OCI-LY1 (cell line): ENCODE results near the gene ADA.

ENCODE experiments used
- H2AFZ ChIP-seq: fragments of 200-600 bp; sonication (generic), shearing (Covaris generic); 2 replicates; pipeline ENCODE4 v1.6.0; 2014; ENCODE audit warnings: antibody characterized with exemption, mild to moderate bottlenecking, low read length
- H3F3A ChIP-seq: fragments of 200-600 bp; sonication (generic), shearing (Covaris generic); 2 replicates; pipeline ENCODE4 v1.6.0; 2014; ENCODE audit warnings: mild to moderate bottlenecking, antibody characterized with exemption, low read length, moderate library complexity; ENCODE audit not compliant: insufficient read depth
- H3K27ac ChIP-seq: fragments of 200-600 bp; sonication (generic); 2 replicates; pipeline ENCODE4 v1.5.1; 2014; ENCODE audit warnings: low read length, mixed run types, mild to moderate bottlenecking, low read depth; ENCODE audit not compliant: poor library complexity, severe bottlenecking
- H3K27me3 ChIP-seq: fragments of 200-600 bp; sonication (generic); 2 replicates; pipeline ENCODE4 v1.6.0; 2014; ENCODE audit warnings: antibody characterized with exemption, mild to moderate bottlenecking, low read length, moderate library complexity; ENCODE audit not compliant: insufficient read depth
- H3K36me3 ChIP-seq: fragments of 200-600 bp; sonication (generic); 2 replicates; pipeline ENCODE4 v1.6.1; 2014; ENCODE audit warnings: mild to moderate bottlenecking, antibody characterized with exemption, low read length, moderate library complexity, mixed read lengths; ENCODE audit not compliant: insufficient read depth
- H3K4me1 ChIP-seq: fragments of 200-600 bp; sonication (generic); 2 replicates; pipeline ENCODE4 v1.5.1; 2014; ENCODE audit warnings: mild to moderate bottlenecking, low read length, moderate library complexity; ENCODE audit not compliant: insufficient read depth, severe bottlenecking
- H3K4me2 ChIP-seq: fragments of 200-600 bp; sonication (generic), shearing (Covaris generic); 2 replicates; pipeline ENCODE4 v1.6.1; 2014; ENCODE audit warnings: low read length
- H3K4me3 ChIP-seq: fragments of 200-600 bp; sonication (generic); 2 replicates; pipeline ENCODE4 v1.5.1; 2014; ENCODE audit warnings: low read length, low read depth, mild to moderate bottlenecking, mixed read lengths; ENCODE audit not compliant: poor library complexity, severe bottlenecking
- H3K79me2 ChIP-seq: fragments of 200-600 bp; shearing (Covaris generic); 2 replicates; pipeline ENCODE4 v1.6.1; 2016; ENCODE audit warnings: mixed run types, low read length, mixed read lengths; ENCODE audit not compliant: insufficient read depth
- H3K9ac ChIP-seq: fragments of 200-600 bp; sonication (generic), shearing (Covaris generic); 2 replicates; pipeline ENCODE4 v1.6.1; 2014; ENCODE audit warnings: mild to moderate bottlenecking, low read length, mixed read lengths
- H3K9me2 ChIP-seq: fragments of 200-600 bp; sonication (generic), shearing (Covaris generic); 2 replicates; pipeline ENCODE4 v1.6.1; 2014; ENCODE audit warnings: low read depth, mild to moderate bottlenecking, low read length, mixed read lengths
- H3K9me3 ChIP-seq: fragments of 200-600 bp; shearing (Covaris generic); 2 replicates; pipeline ENCODE4 v1.6.1; 2014; ENCODE audit warnings: low read length, mixed read lengths
- H4K20me1 ChIP-seq: fragments of 200-600 bp; sonication (generic), shearing (Covaris generic); 2 replicates; pipeline ENCODE4 v1.6.0; 2016; ENCODE audit warnings: mild to moderate bottlenecking, low read length; ENCODE audit not compliant: insufficient read depth
- EZH2 ChIP-seq: fragments of 200-600 bp; sonication (generic), shearing (Covaris generic); IDR thresholded peaks from 2 replicates; pipeline ENCODE4 v1.8.0; 2017; ENCODE audit warnings: borderline replicate concordance, mixed run types, mild to moderate bottlenecking, antibody characterized with exemption, low read length, moderate library complexity, mixed read lengths
- TF ChIP-seq, protein P1 (sequence below): fragments of 200-600 bp; sonication (generic), shearing (Covaris generic); IDR thresholded peaks from 2 replicates; pipeline ENCODE4 v1.5.1; 2017; ENCODE audit warnings: mild to moderate bottlenecking, antibody characterized with exemption, low read length, moderate library complexity, mixed read lengths

Gene ADA

DNA sequence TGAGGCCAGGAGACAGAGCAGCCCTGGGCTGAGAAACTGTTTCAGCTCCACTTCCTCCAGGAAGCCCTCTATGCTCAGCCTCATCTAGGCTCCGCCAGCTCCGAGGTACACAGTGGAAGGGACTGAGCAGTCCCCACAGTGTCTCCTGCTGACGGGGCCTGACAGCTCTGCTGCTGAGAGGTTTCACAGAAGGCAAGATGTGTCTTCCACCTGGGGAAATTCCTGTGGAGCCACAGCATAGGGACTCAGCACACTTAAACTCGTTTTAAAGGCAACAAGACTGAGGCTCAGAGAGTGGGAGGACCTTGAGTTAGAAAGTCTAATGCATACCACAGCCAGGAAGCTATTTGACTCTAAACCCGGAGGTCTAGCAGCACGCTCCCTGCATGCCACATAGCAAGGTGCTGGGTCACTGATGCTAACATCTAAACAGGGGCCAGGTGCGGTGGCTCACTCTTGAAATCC, 6.8 kb downstream of the ADA start:
- peak overlapping the region; percentile 95 for H3K27ac ChIP-seq
- no peaks in the 10 kb centered on the region for H3F3A ChIP-seq
- H3K4me3 ChIP-seq: no peak overlapping the region
- H3K9me2 ChIP-seq: no peaks in the 10 kb centered on the region
- H3K4me1 ChIP-seq: peaks cover 86% of the 10 kb centered on the region
- H3K79me2 ChIP-seq: no peaks in the 10 kb centered on the region
- H3K4me2 ChIP-seq: peak overlapping the region; percentile 51
- H3K36me3 ChIP-seq: peaks cover 8% of the 10 kb centered on the region
- H3K9me3 ChIP-seq: no peaks in the 10 kb centered on the region
- no peaks in the 10 kb centered on the region for H4K20me1 ChIP-seq
- H3K9ac ChIP-seq: peak overlapping the region; percentile 56; the same call in 1 of the 2 replicates
- no peak overlapping the region for H2AFZ ChIP-seq
- TF ChIP-seq, protein P1, sequence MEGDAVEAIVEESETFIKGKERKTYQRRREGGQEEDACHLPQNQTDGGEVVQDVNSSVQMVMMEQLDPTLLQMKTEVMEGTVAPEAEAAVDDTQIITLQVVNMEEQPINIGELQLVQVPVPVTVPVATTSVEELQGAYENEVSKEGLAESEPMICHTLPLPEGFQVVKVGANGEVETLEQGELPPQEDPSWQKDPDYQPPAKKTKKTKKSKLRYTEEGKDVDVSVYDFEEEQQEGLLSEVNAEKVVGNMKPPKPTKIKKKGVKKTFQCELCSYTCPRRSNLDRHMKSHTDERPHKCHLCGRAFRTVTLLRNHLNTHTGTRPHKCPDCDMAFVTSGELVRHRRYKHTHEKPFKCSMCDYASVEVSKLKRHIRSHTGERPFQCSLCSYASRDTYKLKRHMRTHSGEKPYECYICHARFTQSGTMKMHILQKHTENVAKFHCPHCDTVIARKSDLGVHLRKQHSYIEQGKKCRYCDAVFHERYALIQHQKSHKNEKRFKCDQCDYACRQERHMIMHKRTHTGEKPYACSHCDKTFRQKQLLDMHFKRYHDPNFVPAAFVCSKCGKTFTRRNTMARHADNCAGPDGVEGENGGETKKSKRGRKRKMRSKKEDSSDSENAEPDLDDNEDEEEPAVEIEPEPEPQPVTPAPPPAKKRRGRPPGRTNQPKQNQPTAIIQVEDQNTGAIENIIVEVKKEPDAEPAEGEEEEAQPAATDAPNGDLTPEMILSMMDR: no peak
- no peak for TF ChIP-seq EZH2
- H3K27me3 ChIP-seq: no peaks in the 10 kb centered on the region

DNA sequence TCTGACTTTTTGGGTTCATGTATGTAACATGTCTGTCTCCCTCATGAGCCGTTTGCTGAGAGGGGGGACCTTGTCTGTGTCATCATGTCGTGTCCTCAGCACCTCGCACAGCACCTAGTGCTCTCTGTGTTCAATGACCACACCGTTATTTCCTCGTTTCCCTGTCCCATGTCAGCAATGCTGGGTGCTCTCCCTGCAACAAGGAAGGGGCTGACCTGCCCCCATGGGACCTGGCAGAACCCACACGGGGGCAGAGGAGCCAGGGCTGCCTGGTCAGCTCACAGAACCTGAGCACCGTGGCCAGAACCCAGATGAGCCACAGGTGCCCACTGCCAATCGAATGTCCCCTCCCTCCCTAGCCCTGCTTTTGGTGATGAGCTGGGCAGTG, 7.3 kb downstream of the ADA start:
- H3K36me3 ChIP-seq: peaks cover 8% of the 10 kb centered on the region
- no peaks in the 10 kb centered on the region for H4K20me1 ChIP-seq
- no peaks in the 10 kb centered on the region for H3K9me2 ChIP-seq
- no peak overlapping the region for H2AFZ ChIP-seq
- H3K9ac ChIP-seq: peak overlapping the region; percentile 56; the same call in 1 of the 2 replicates
- H3K4me1 ChIP-seq: peaks cover 81% of the 10 kb centered on the region
- H3K79me2 ChIP-seq: no peaks in the 10 kb centered on the region
- H3K4me2 ChIP-seq: peak overlapping the region; percentile 51
- H3K9me3 ChIP-seq: no peaks in the 10 kb centered on the region
- TF ChIP-seq EZH2: no peak
- TF ChIP-seq, protein P1: no peak
- no peaks in the 10 kb centered on the region for H3K27me3 ChIP-seq
- peak overlapping the region; percentile 95 for H3K27ac ChIP-seq
- no peak overlapping the region for H3K4me3 ChIP-seq
- H3F3A ChIP-seq: no peaks in the 10 kb centered on the region

DNA sequence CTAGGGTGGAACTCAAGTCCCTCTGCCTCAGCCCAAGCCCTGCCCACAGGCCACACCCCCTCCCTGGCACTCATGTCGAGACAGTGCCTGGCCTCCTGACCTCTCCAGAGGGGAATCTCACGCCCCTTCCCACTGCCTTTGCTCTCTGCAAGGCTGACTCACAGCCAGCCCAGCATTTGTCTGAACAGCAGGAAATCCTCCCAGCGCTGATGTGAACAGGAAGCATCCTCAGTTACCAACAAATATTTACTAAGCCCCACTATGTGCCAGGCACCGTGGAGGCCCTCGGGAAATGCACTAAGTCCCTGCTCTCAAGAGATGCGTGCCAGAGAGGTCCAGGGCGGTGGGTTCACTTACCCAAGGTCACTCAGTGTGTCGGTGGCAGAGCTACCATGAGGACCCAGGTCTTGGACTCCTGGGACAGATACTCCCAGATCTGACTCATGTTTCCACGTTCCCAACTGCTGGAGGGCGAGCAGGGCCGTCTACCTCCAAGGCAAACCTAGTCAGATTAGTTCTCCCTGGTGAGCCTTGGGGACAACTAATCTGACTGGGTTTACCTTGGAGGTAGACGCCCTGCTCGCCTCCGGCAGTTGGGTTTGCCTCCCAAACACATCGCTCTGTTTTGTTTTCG, 7.8 kb downstream of the ADA start:
- Histone ChIP-seq H3K27me3 (no peaks in the 10 kb centered on the region), H3K27ac (peak overlapping the region; percentile 95), H3K9me3 (no peaks in the 10 kb centered on the region), H3F3A (no peaks in the 10 kb centered on the region), H3K4me2 (peak overlapping the region; percentile 58; the same call in 1 of the 2 replicates), H3K36me3 (peaks cover 9% of the 10 kb centered on the region), H4K20me1 (no peaks in the 10 kb centered on the region), H3K9me2 (no peaks in the 10 kb centered on the region), H3K4me1 (peaks cover 76% of the 10 kb centered on the region), H3K79me2 (no peaks in the 10 kb centered on the region), H2AFZ (no peak overlapping the region), H3K9ac (peak overlapping the region; percentile 76; the same call in 1 of the 2 replicates), H3K4me3 (no peak overlapping the region)
- no peak for TF ChIP-seq EZH2
- TF ChIP-seq, protein P1: no peak
